Cardiac fibroblast (primary cell): ENCODE measurements around the gene HBG2.
A peak's percentile ranks its signal among the peaks of the same experiment; 100 is the strongest.

Experiments
- DNase-seq, 2 donors: peaks; one replicate each; pipeline versions ENCODE4 v3.0.0 to v3.0.0-alpha.2; 2010; ENCODE audit warnings: low read depth in 2 of 2
- H3K4me3 ChIP-seq, 2 donors: replicated peaks in 1 of 2; 1 replicate in 1 of 2; 2 replicates in 1 of 2; pipeline ENCODE4 v1.5.1; 2011; ENCODE audit warnings: low read depth in 2 of 2, low read length in 2 of 2, mild to moderate bottlenecking in 2 of 2, moderate library complexity in 1 of 2
- CTCF ChIP-seq: IDR thresholded peaks from one replicate; pipeline ENCODE4 v1.5.1; 2011; ENCODE audit warnings: low read depth, mild to moderate bottlenecking, low read length, inconsistent platforms

The HBG2 gene

GRCh38 chr11:5238486-5238885, 16.1 kb downstream of the HBG2 start:
- no peak overlapping the region for H3K4me3 ChIP-seq
- DNase-seq: no peak
- no peak for TF ChIP-seq CTCF

DNA sequence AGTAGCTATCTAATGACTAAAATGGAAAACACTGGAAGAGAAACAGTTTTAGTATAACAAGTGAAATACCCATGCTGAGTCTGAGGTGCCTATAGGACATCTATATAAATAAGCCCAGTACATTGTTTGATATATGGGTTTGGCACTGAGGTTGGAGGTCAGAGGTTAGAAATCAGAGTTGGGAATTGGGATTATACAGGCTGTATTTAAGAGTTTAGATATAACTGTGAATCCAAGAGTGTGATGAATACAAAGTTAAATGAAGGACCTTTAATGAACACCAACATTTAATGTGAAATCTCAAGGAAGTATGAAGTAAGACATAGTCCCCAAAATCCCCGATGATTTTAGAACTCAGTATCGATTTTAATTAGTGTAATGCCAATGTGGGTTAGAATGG, 17.2 kb downstream of the HBG2 start:
- no peak for DNase-seq
- TF ChIP-seq CTCF: no peak
- H3K4me3 ChIP-seq: no peak overlapping the region

DNA sequence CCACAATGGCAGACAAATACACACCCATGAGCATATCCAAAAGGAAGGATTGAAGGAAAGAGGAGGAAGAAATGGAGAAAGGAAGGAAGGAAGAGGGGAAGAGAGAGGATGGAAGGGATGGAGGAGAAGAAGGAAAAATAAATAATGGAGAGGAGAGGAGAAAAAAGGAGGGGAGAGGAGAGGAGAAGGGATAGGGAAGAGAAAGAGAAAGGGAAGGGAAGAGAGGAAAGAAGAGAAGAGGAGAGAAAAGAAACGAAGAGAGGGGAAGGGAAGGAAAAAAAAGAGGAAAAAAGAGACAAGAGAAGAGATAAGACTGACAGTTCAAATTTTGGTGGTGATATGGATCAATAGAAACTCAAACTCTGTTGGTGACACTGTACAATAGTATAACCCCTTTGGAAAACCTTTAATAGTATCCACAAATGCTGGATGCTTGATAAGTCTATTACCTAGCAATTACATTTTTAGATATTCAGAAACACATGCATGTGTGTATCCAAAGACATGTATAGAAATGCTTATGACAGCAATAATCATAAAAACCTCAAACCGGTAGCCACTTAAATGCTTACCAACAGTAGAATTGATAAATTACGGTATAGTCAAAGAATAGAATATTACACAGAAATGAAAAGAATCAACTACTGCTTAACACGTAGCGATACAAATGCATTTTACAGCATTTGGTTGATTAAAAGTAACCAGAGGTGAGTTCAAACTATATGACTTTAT, 19.1 kb downstream of the HBG2 start:
- no peak for TF ChIP-seq CTCF
- H3K4me3 ChIP-seq: no peak overlapping the region
- no peak for DNase-seq

GRCh38 chr11:5234381-5234834, 20.2 kb downstream of the HBG2 start, which contains the start of gene HBD:
HBD (minus strand) TSS chr11:5234483; CDS start chr11:5234433, 50 bp downstream.
- TF ChIP-seq CTCF: no peak
- no peak within 1 kb of the TSS for H3K4me3 ChIP-seq
- peak; percentile 30 to 35 for DNase-seq

GRCh38 chr11:5233307-5233706, 21.3 kb downstream of the HBG2 start:
- DNase-seq: no peak
- TF ChIP-seq CTCF: no peak
- no peak overlapping the region for H3K4me3 ChIP-seq

GRCh38 chr11:5232821-5233220, 21.8 kb downstream of the HBG2 start:
- no peak overlapping the region for H3K4me3 ChIP-seq
- no peak for DNase-seq
- no peak for TF ChIP-seq CTCF

DNA sequence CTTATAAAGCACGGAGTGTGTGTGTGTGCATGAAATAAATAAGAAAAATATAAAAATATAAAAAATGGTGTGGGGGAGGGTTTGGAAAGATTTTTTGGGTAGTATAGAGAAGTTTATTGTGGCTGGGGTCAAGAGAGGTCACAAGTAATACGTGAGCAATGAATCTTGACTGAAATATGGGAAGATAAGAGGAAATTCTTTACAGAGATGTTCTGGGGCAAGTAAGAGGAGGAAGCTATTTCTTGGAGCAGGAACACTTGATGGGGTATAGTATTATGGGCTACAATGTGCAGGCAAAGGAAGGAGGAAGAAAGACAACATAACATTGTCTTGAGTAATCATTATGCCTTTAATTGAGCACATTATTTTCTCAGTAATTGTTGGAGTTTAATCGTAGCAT, 22.4 kb downstream of the HBG2 start:
- DNase-seq: no peak
- no peak for TF ChIP-seq CTCF

More for the DNA sequence above, 22.4 kb downstream of the HBG2 start:
- H3K4me3 ChIP-seq: no peak overlapping the region
